HepG2 (cell line): ENCODE results near the gene RNASE7.
A peak's percentile ranks its signal among the peaks of the same experiment; 100 is the strongest.

Experiments used
- CBX1 ChIP-seq: IDR thresholded peaks from one replicate; pipeline ENCODE4 v1.6.1; 2016; ENCODE audit warnings: antibody characterized with exemption, low read depth
- CEBPB ChIP-seq: IDR thresholded peaks from 2 replicates; pipeline ENCODE4 v1.6.1; 2011; ENCODE audit warnings: low read depth, low read length, improper control_type of control experiment, borderline replicate concordance
- PLSCR1 ChIP-seq: sonication (generic); formaldehyde crosslinking; IDR thresholded peaks from 2 replicates; pipeline ENCODE4 v1.5.0; 2020; ENCODE audit warnings: missing genetic modification reagents, mild to moderate bottlenecking, borderline replicate concordance
- POLR2AphosphoS5 ChIP-seq: IDR thresholded peaks from 2 replicates; pipeline ENCODE4 v1.6.1; 2012; ENCODE audit warnings: low read depth, low read length
- RERE ChIP-seq: IDR thresholded peaks from 2 replicates; pipeline ENCODE4 v1.6.1; 2016; ENCODE audit warnings: low read depth, missing genetic modification reagents, missing compliant biosample characterization
- REST ChIP-seq, 2 experiments: IDR thresholded peaks; 2 replicates each; pipeline ENCODE4 v1.6.1; 2011 to 2012; ENCODE audit warnings: low read length in 2 of 2, borderline replicate concordance in 1 of 2, low read depth in 1 of 2, mild to moderate bottlenecking in 1 of 2, moderate library complexity in 1 of 2
- SETDB1 ChIP-seq: sonication (generic); formaldehyde crosslinking; IDR thresholded peaks from 2 replicates; pipeline ENCODE4 v1.5.1; 2020; ENCODE audit warnings: missing genetic modification reagents, mild to moderate bottlenecking, borderline replicate concordance
- SP1 ChIP-seq, 2 experiments: fragments of 450-650 bp in 1 of 2; sonication (generic) in 1 of 2; formaldehyde crosslinking in 1 of 2; IDR thresholded peaks; 2 replicates each; pipeline versions ENCODE4 v1.4.0 to v1.6.1; 2016 to 2020; ENCODE audit warnings: missing genetic modification reagents in 1 of 2
- ZBTB46 ChIP-seq: sonication (generic); formaldehyde crosslinking; IDR thresholded peaks from 2 replicates; pipeline ENCODE4 v1.4.0; 2020; ENCODE audit warnings: mild to moderate bottlenecking, missing genetic modification reagents, borderline replicate concordance
- ZBTB8A ChIP-seq: sonication (generic); formaldehyde crosslinking; IDR thresholded peaks from 2 replicates; pipeline ENCODE4 v1.4.0; 2020; ENCODE audit warnings: mild to moderate bottlenecking, low read depth, missing genetic modification reagents, borderline replicate concordance
- ZNF761 ChIP-seq: sonication (generic); formaldehyde crosslinking; conservative IDR thresholded peaks from 2 replicates; pipeline ENCODE4 v1.4.0; 2020; ENCODE audit warnings: mild to moderate bottlenecking, missing genetic modification reagents
- TF ChIP-seq, protein P1 (sequence below): sonication (generic); formaldehyde crosslinking; IDR thresholded peaks from 2 replicates; pipeline ENCODE4 v1.5.0; 2020; ENCODE audit warnings: mild to moderate bottlenecking, missing genetic modification reagents, moderate library complexity
- TF ChIP-seq, protein P2 (sequence below): IDR thresholded peaks from 2 replicates; pipeline ENCODE4 v1.6.1; 2016; ENCODE audit warnings: missing compliant biosample characterization, missing genetic modification reagents, borderline replicate concordance

GRCh38 chr14:21057803-21058675, 15.9 kb downstream of the RNASE7 start, which contains the start of gene RNASE8:
- TF ChIP-seq PLSCR1 (CRISPR knock-in tag), result no peak
- no peak for TF ChIP-seq CBX1
- no peak for TF ChIP-seq SETDB1
- TF ChIP-seq, protein P1, sequence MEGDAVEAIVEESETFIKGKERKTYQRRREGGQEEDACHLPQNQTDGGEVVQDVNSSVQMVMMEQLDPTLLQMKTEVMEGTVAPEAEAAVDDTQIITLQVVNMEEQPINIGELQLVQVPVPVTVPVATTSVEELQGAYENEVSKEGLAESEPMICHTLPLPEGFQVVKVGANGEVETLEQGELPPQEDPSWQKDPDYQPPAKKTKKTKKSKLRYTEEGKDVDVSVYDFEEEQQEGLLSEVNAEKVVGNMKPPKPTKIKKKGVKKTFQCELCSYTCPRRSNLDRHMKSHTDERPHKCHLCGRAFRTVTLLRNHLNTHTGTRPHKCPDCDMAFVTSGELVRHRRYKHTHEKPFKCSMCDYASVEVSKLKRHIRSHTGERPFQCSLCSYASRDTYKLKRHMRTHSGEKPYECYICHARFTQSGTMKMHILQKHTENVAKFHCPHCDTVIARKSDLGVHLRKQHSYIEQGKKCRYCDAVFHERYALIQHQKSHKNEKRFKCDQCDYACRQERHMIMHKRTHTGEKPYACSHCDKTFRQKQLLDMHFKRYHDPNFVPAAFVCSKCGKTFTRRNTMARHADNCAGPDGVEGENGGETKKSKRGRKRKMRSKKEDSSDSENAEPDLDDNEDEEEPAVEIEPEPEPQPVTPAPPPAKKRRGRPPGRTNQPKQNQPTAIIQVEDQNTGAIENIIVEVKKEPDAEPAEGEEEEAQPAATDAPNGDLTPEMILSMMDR (CRISPR knock-in tag), result peak; percentile 56
- no peak for TF ChIP-seq RERE (CRISPR knock-in tag)
- no peak for TF ChIP-seq CEBPB
- no peak for TF ChIP-seq POLR2AphosphoS5
- no peak for TF ChIP-seq ZBTB46 (CRISPR knock-in tag)
- no peak for TF ChIP-seq ZBTB8A (CRISPR knock-in tag)
- TF ChIP-seq, protein P2, sequence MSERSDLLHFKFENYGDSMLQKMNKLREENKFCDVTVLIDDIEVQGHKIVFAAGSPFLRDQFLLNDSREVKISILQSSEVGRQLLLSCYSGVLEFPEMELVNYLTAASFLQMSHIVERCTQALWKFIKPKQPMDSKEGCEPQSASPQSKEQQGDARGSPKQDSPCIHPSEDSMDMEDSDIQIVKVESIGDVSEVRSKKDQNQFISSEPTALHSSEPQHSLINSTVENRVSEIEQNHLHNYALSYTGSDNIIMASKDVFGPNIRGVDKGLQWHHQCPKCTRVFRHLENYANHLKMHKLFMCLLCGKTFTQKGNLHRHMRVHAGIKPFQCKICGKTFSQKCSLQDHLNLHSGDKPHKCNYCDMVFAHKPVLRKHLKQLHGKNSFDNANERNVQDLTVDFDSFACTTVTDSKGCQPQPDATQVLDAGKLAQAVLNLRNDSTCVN (CRISPR knock-in tag), result peak; percentile 12; the same call in 1 of the 2 replicates
- no peak for TF ChIP-seq REST (IDR thresholded peaks at IDR 0.05; ENCODE audit: borderline replicate concordance in 1 of 2, low read depth in 1 of 2, low read length in 2 of 2)
- TF ChIP-seq ZNF761 (CRISPR knock-in tag), result no peak
- no peak for TF ChIP-seq SP1 (IDR thresholded peaks at IDR 0.05)
- no peak for TF ChIP-seq SP1 (CRISPR knock-in tag; IDR thresholded peaks at IDR 0.05)
